Activated B cell treated with CpG ODN at 0.5 μM for 24 hours (primary cell): Measurements from ENCODE around the gene SSR4. TPM values are rescaled to one million over a fixed set of nuclear protein-coding genes. Genes with fewer than 3 reads are reported as not detected.

Experiments used
- ATAC-seq: fragments of 200-7000 bp; cut with Tn5 transposase; one replicate; pipeline ENCODE4 v1.10.0; 2021; ENCODE audit warnings: low read depth, mild to moderate bottlenecking, moderate library complexity
- CTCF ChIA-PET: fragments of 350-600 bp; sonication (Branson Sonifier 250); formaldehyde crosslinking; loops from one replicate; lab custom pipeline; 2021; ENCODE audit warnings: antibody characterized with exemption; lab: Charles Lee
- POLR2A ChIA-PET: fragments of 350-600 bp; sonication (Branson Sonifier 250); formaldehyde crosslinking; loops from one replicate; lab custom pipeline; 2021; ENCODE audit warnings: antibody characterized with exemption; lab: Charles Lee
- DNase-seq: peaks from one replicate; pipeline ENCODE4 v3.0.0; 2022
- H3K27ac Mint-ChIP-seq: one replicate; pipeline ENCODE4 v1.8.0; 2020; ENCODE audit warnings: mixed read lengths
- H3K27me3 Mint-ChIP-seq: one replicate; pipeline ENCODE4 v1.8.0; 2021; ENCODE audit warnings: mixed read lengths
- H3K36me3 Mint-ChIP-seq: one replicate; pipeline ENCODE4 v1.8.0; 2021; ENCODE audit warnings: low read depth, mixed read lengths
- H3K4me1 Mint-ChIP-seq: one replicate; pipeline ENCODE4 v1.8.0; 2021; ENCODE audit warnings: mixed read lengths
- H3K4me3 Mint-ChIP-seq: one replicate; pipeline ENCODE4 v1.8.0; 2020; ENCODE audit warnings: mild to moderate bottlenecking, mixed read lengths
- H3K9me3 Mint-ChIP-seq: one replicate; pipeline ENCODE4 v1.8.0; 2020; ENCODE audit warnings: mixed read lengths
- intact Hi-C: fragments of 100-400 bp; cut with micrococcal nuclease; formaldehyde crosslinking; loops from one replicate; pipeline ENCODE4 v1.15.1; 2024
- total RNA-seq: library from RNA; stranded (reverse); gene quantifications from 2 replicates; pipeline ENCODE4 v1.2.3, GENCODE V29; 2022
- TF ChIP-seq, protein P1 (sequence below): fragments of 200-600 bp; IDR thresholded peaks from one replicate; pipeline ENCODE4 v1.8.0; 2022; ENCODE audit warnings: antibody characterized with exemption, mild to moderate bottlenecking

Gene SSR4
- total RNA-seq, 1 donor from 2014 or later: 160 TPM

DNA sequence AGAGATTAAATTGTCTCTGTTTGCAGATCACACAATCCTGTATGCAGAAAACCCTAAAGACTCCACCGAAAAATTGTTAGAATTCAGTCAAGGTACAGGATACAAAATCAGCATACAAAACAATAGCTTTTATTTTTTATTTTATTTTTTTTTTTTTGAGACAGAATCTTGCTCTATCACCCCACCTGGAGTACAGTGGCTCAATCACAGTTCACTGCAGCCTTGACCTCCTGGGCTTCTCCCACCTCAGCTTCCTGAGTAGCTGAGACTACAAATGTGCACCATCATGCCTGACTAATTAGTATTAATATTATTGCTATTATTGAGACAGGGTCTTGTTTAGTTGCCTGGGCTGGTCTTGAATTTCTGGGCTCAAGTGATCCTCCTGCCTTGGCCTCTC is 39.3 kb upstream of the SSR4 start:
- ATAC-seq (no peak), DNase-seq (no peak)
- H3K4me1 Mint-ChIP-seq: peaks cover 19% of the 10 kb centered on the region
- no peak overlapping the region for H3K27ac Mint-ChIP-seq
- POLR2A ChIA-PET: interaction anchor here (0.6 to 0.7 kb wide), 3 partner anchors 39 to 285 kb away, joined by 3 to 6 read pairs (median 5); partner anchors contain the start of genes IDH3G and SSR4
- no peaks in the 10 kb centered on the region for H3K27me3 Mint-ChIP-seq
- CTCF ChIA-PET: interaction anchor here (1.3 kb wide), 1 partner anchor 12 kb away, joined by 3 read pairs; no protein-coding TSS in a partner anchor
- H3K36me3 Mint-ChIP-seq: no peaks in the 10 kb centered on the region
- no peaks in the 10 kb centered on the region for H3K9me3 Mint-ChIP-seq
- H3K4me3 Mint-ChIP-seq: no peak overlapping the region
- TF ChIP-seq, protein P1, sequence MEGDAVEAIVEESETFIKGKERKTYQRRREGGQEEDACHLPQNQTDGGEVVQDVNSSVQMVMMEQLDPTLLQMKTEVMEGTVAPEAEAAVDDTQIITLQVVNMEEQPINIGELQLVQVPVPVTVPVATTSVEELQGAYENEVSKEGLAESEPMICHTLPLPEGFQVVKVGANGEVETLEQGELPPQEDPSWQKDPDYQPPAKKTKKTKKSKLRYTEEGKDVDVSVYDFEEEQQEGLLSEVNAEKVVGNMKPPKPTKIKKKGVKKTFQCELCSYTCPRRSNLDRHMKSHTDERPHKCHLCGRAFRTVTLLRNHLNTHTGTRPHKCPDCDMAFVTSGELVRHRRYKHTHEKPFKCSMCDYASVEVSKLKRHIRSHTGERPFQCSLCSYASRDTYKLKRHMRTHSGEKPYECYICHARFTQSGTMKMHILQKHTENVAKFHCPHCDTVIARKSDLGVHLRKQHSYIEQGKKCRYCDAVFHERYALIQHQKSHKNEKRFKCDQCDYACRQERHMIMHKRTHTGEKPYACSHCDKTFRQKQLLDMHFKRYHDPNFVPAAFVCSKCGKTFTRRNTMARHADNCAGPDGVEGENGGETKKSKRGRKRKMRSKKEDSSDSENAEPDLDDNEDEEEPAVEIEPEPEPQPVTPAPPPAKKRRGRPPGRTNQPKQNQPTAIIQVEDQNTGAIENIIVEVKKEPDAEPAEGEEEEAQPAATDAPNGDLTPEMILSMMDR: no peak
- intact Hi-C loops: no loop called here

DNA sequence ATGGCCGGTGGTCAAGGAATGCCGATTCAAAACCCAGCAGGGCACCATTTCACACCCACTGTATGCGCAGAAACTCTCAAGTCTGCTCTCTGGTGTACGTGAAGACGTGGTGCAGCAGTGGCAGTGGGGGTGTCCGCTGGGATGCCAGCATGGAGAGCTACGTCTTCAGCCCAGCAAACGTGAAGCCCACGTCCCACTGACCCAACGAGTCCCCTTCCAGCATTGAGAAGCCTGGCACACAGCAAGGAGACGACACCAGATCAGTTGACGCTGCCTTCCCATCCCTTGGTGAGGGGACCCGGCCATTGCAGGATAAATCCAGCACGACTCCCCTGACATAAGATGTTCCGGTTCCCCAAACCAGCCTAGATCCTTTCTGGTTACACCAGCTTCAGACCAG is 32.6 kb upstream of the SSR4 start:
- ChIA-PET CTCF (no interaction called here), POLR2A (no interaction called here)
- Mint-ChIP-seq H3K27me3 (no peaks in the 10 kb centered on the region), H3K27ac (no peak overlapping the region), H3K9me3 (no peaks in the 10 kb centered on the region), H3K36me3 (no peaks in the 10 kb centered on the region), H3K4me3 (no peak overlapping the region), H3K4me1 (peaks cover 24% of the 10 kb centered on the region)
- ATAC-seq (no peak), DNase-seq (peak; percentile 4)
- intact Hi-C loops: loop anchor here (5.0 to 10.0 kb wide), 3 partner anchors 35 to 817 kb away; partner anchors contain the start of gene SLC6A8
- TF ChIP-seq, protein P1: no peak

DNA sequence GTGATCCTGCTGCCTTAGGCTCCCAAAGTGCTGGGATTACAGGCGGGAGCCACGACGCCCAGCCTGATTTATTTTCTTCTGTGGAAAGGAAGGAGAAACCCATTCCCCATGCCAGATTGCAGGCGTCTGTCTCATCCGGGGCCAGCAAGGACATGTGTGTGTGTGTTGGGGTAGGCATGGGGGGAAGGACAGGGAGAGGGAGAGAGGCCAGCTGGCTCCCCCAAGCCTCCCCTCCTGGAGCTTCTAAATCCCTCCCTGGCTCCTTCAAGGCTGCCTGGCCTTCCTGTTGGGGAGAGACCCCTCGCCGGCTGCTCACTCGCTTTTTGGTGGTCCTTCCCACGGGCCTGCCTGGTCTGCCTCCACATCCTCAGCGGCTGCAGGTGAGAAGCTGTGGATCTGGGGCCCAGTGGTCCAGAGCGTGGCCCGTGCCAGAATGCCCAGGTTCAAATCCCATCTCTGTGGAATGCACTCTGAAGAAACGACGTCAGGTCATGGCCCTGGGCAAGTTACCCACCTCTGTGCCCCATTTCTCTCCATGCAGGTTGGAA is 31.8 kb upstream of the SSR4 start:
- intact Hi-C loops: loop anchor here (5.0 to 10.0 kb wide), 3 partner anchors 35 to 818 kb away; partner anchors contain the start of gene SLC6A8
- DNase-seq: no peak
- Mint-ChIP-seq H3K27ac (no peak overlapping the region), H3K4me1 (peaks cover 21% of the 10 kb centered on the region), H3K27me3 (no peaks in the 10 kb centered on the region), H3K4me3 (no peak overlapping the region), H3K36me3 (no peaks in the 10 kb centered on the region), H3K9me3 (no peaks in the 10 kb centered on the region)
- POLR2A ChIA-PET: interaction anchor here (0.8 kb wide), 1 partner anchor 184 kb away, joined by 3 read pairs; no protein-coding TSS in a partner anchor
- TF ChIP-seq, protein P1: no peak
- no peak for ATAC-seq
- CTCF ChIA-PET: interaction anchor here (2.9 kb wide), 1 partner anchor 185 kb away, joined by 20 read pairs; no protein-coding TSS in a partner anchor

DNA sequence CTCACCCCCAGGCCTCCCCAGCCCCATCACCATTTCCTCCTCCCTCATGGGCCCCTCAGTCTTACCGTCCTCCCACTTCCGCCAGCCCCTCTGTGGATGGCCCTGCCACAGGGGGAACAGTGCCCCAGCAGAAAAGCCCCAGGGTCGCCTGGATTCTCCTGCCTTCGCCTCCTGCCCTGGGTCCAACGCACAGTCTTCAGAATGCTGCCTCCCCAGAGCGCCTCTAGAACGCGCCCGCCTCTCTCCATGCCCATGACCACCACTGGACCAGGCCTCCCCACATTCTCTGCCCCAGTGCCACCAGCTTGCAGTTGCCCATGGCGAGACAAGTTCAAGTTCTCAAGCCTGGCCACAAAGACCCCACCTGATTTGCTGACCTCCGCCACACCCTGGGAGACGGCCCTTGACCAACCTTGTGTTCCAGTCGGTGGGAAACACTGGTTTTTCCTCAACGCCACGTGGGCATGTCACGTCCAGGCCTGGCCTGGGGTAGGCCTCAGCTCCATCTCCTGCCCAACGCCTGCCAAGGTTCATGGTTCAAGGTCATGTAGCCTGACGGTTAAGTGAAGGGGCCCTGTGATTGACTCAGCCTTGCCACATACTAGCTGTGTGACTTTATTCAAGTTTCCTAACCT is 31.1 kb upstream of the SSR4 start:
- POLR2A ChIA-PET: interaction anchor here (0.8 kb wide), 1 partner anchor 184 kb away, joined by 3 read pairs; no protein-coding TSS in a partner anchor
- ATAC-seq: no peak
- H3K27ac Mint-ChIP-seq: no peak overlapping the region

More for the DNA sequence above, 31.1 kb upstream of the SSR4 start:
- intact Hi-C loops: loop anchor here (5.0 to 10.0 kb wide), 3 partner anchors 36 to 819 kb away; partner anchors contain the start of gene SLC6A8
- H3K27me3 Mint-ChIP-seq: no peaks in the 10 kb centered on the region
- no peak overlapping the region for H3K4me3 Mint-ChIP-seq
- H3K36me3 Mint-ChIP-seq: no peaks in the 10 kb centered on the region
- H3K4me1 Mint-ChIP-seq: peaks cover 17% of the 10 kb centered on the region
- no peak for DNase-seq
- CTCF ChIA-PET: interaction anchor here (2.9 kb wide), 1 partner anchor 184 kb away, joined by 20 read pairs; no protein-coding TSS in a partner anchor
- no peaks in the 10 kb centered on the region for H3K9me3 Mint-ChIP-seq
- TF ChIP-seq, protein P1: no peak
